Measurements from ENCODE around the gene PAPSS2. TPM values are rescaled to one million over a fixed set of nuclear protein-coding genes. Genes with fewer than 3 reads are reported as not detected.

PAPSS2 gene
- total RNA-seq, 1 experiment from 2014 or later, result not detected

DNA sequence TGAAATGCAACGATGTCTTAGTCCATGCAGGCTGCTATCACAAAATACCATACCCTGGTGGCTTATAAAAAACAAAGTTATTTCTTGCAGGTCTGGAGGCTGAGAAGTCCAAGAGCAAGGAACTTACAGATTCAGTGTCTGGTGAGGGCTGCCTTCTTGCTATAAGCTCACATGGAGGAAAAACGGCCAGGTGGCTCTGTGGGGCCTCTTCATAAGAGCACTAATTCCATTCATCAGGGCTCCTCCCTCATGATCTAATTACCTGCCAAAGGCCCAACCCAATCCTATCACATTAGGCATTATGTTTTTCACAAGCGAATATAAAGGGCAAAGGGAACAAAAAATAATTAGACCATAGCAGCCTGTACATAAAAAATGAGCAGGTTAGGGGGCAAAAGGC, 35.4 kb downstream of the PAPSS2 start:
- no peak for DNase-seq (ENCODE audit: low spot score)
- in situ Hi-C loops (cut with HindIII; ENCODE audit: low sequenced_read_pairs), result no loop called here

DNA sequence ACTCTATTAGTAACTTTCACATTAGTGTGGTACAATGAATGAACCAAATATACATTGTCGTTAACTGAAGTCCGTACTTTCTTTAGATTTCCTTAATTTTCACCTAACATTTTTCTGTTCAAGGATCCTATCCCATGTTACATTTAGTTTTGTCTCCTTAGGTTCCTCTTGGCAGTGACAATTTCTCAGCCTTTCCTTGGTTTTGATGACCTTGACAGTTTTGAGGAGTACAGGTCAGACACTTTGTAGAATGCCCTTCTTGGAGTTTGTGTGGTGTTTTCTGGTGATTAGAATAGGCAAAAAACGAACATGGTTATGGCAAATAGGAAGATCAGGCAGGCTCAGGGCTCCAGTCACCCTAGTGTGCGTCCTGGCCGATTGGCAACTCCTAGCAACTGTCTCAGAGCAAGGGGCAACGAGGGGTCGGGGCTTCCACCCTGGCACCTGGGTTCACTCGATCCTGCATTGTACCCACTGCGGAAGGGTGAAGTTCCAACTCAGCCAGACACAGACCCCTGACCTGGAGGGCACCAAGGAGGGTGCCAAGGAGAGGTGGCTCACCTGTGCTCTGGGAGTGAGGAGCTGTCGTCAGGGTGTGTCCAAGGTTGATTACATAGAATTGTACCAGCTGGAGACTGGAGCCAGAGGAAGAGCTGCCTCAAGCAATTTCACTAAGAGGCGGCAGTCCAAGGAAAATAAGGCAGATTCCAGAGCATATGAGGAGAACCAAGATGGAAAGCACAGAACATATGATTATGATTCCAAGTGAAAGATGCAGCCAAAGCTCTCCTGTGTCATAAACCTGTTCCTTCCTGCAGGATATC, 37.5 kb downstream of the PAPSS2 start:
- in situ Hi-C loops (cut with HindIII; ENCODE audit: low sequenced_read_pairs), result no loop called here
- no peak for DNase-seq (ENCODE audit: low spot score)

DNA sequence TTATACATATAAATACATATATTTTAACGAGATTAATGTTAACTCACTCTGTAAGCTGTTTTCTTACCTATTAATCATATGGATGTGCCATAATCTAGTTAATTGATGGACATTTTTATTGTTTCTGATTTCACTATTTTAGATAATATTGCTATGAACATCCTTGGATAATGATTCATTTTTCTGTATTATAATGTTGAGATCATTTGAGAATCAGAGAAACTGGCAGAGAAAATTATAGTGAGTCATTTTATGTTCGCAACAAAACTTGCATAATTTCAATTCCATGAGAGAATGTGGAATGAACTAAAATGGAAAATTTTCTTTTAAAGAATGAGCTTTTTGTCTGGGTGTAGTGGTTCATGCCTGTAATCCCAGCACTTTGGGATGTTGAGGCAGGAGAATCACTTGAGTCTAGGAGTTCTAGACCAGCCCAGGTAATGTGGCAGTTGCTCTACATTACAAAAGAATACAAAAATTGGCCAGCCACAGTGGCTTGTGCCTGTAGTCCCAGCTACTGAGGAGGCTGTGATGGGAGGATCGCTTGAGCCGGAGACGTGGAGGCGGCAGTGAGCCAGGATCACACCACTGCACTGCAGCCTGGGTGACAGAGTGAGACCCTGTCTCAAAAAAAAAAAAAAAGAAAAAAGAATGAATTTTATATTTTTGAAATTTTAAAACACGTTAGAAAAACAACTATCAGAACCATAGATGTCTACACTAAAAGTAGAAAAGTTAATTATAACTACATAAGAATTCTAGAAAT, 40.5 kb downstream of the PAPSS2 start:
- in situ Hi-C loops (cut with HindIII; ENCODE audit: low sequenced_read_pairs), result no loop called here
- DNase-seq (ENCODE audit: low spot score), result no peak

DNA sequence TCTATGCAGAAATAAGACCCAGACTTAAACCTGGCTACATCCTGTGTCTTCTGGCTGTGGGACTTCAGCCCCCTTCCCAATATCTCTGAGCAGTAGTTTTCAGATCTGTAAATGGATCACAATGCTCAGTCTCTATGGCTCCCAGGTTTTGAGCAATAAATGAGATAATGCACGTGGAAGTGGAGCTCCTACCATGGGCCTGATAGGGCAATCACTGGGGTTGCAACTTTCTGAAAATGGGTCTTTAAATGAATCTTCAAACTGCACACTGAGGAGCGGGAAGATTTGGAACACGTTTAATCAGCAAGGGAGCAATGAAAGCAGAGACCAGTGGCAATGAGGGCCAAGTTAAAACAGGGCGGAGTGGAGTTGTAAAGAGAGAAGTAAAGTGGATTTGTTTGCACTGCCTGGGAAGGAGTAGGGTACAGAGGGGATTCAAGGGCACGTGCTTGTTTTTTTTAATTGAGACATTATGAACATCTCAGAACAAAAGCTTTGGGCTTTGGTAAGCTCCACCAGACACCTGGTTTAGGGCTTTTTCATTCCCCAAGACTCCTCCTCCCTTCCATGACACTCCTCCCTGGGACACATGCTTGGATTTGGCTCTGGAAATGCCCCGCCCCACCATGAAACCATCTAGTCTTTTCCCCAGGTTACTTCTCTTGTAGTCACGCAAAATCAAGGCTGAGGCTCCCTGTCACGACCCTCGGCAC, 42.7 kb downstream of the PAPSS2 start:
- in situ Hi-C loops (cut with HindIII; ENCODE audit: low sequenced_read_pairs), result no loop called here
- no peak for DNase-seq (ENCODE audit: low spot score)

DNA sequence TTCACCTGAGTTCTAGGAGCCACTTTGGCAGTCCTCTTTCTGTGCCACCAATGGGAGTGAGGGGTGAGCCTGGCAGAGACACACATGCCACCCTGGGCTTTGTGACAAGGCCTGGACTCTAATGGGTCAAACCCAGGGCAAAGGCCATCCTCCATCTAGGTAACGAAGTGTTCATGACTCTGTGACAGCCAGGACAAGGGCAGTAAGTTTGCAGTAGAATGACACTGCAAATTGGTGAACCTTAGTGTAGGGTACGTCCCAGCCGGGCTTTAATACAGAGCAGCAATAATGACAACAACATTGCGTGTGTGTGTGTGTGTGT, 43.3 kb downstream of the PAPSS2 start:
- in situ Hi-C loops (cut with HindIII; ENCODE audit: low sequenced_read_pairs), result no loop called here
- no peak for DNase-seq (ENCODE audit: low spot score)

DNA sequence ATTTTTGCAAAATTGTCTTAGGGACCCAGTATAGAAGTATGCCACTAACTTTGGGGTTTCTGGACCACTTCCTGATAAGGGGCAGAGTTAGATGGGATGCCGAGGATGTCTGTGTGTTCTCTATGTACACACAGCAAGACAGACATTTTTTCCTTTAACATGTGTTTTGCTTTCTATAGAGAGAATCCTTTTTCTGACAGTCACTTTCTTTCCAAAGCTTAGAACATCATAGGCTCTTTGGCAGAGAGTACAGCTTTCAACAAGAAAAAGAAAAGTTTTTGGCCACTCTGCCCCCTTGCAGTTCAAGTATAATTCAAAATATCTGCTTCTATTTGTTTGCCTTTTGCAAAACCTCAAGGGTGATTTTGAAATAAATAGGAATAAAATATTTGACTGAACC, 44.1 kb downstream of the PAPSS2 start:
- no peak for DNase-seq (ENCODE audit: low spot score)
- in situ Hi-C loops (cut with HindIII; ENCODE audit: low sequenced_read_pairs), result no loop called here

DNA sequence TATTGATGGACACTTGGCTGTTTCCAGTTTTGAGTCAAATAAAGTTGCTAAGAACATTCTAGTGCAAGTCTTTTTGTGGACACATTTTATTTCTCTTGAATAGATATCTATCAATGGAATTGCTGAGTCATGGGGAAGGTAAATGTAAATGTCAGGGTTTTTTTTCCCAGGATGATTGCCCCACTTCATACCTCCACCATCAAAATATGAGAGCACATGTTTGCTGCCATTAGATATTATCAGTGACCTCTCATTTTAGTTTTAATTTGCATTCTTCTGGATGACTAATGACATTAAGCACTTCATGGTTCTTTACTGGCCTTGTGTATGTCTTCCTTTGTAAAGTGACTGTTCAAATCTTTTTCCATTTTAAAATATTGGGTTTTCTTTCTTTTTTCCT, 45.7 kb downstream of the PAPSS2 start:
- in situ Hi-C loops (cut with HindIII; ENCODE audit: low sequenced_read_pairs), result no loop called here
- no peak for DNase-seq (ENCODE audit: low spot score)

DNA sequence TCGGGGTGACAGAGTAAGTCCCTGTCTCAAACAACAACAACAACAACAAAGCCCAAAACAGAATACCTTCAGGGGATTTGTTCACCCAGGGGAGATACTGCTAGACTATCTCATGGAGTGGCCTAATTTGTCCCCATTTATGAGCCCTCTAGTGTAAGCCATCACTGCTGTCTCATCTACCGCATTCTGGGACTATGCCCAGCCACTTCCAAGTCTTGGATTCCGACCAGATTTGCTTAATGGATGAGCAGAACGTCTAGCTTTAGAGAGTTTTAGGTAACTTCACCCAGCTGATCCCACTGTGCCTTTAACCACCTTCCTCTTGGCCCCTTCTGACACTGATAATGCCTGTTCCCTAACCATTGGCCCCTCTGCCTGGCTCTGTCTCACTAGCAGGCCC, 47.1 kb downstream of the PAPSS2 start:
- no peak for DNase-seq (ENCODE audit: low spot score)
- in situ Hi-C loops (cut with HindIII; ENCODE audit: low sequenced_read_pairs), result no loop called here

DNA sequence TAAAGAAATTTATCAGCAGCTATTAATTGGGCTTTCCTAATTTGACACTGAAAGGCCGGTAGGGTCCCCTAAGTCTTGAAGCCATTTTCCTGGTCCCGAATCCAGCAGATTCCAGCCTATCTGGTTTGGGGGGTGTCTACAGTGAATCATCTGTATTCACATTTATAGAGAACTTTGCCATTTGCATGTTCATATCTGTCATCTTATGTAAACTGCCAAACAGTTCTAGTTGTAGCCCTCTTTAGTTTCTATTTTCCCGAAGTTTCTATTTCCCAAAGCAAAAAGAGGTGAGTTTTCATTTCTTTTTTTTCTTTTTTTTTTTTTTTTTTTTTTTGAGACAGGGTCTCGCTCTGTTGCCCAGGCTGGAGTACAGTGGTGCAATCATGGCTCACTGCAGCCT, 47.6 kb downstream of the PAPSS2 start:
- DNase-seq (ENCODE audit: low spot score), result no peak
- in situ Hi-C loops (cut with HindIII; ENCODE audit: low sequenced_read_pairs), result no loop called here

DNA sequence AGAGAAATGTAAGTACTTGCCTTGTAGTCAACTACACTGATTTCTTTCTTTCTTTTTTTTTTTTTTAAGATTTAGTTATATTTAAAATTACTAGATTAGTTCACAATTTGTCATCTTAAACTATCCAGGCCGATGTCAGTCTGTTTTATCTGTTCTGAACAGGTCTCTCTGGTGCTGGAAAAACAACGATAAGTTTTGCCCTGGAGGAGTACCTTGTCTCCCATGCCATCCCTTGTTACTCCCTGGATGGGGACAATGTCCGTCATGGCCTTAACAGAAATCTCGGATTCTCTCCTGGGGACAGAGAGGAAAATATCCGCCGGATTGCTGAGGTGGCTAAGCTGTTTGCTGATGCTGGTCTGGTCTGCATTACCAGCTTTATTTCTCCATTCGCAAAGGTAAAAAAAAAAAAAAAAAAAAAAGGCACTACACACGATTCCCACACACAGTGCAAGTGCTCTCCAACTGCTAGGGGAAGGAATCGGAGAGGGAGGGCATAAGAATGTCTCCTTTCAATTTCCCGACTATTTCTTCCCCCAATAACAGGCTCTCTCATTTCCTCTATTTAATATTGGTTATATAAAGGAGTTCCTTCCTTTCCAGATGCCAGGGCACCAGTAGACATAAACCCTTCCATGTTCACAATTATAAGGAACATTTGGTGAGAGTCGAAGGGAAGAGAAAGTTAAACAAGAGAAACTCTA, 53.4 kb downstream of the PAPSS2 start:
- in situ Hi-C loops (cut with HindIII; ENCODE audit: low sequenced_read_pairs), result no loop called here
- DNase-seq (ENCODE audit: low spot score), result no peak

DNA sequence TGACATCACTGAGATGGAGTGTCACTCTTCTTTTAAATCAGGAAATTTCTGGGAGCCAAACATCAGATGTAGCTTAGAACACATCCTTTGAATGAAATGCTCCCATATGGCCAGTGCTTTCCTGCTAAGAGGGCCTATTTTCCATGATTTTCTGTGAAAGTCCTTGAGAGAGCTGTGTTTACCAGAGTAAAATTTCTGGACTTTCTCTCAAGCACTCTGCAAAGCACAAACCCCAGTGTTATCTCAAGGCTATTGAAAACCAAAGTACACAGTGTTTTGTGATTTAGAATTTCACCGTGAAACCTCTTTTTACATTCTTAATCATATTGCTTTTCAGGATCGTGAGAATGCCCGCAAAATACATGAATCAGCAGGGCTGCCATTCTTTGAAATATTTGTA, 54.0 kb downstream of the PAPSS2 start:
- in situ Hi-C loops (cut with HindIII; ENCODE audit: low sequenced_read_pairs), result no loop called here
- no peak for DNase-seq (ENCODE audit: low spot score)

DNA sequence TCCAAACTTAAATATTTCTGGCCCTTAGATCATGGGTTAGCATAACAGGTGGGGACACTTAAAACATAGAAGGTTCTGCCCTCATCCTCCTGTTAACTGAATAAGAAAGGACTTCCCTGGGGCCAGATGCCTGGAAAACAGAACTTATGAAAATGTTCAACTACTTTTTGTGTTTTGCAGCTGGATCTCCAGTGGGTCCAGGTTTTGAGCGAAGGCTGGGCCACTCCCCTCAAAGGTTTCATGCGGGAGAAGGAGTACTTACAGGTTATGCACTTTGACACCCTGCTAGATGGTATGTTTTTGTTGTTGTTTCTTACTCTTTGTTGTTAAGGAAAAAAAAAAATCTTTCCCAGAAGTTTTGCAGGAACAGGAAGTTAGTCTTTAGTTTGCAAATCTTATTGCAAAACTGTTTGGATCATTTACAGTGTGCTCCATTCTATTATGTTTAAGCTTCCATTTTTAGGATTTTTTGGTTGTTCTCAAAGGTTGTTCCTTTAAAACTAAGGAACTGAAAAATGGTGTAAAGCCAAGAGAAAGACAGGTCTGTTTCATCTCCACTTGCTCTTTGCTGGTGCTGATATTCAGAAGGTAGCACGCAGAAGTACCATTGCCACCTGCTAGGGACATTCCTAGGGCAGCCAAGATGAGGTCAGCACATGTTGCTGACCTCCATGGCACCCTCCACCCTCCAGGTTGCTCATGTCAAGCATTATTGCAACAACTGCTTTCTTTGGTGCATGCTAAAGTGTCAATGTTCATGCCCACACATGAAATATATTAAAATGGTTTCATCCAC, 56.1 kb downstream of the PAPSS2 start:
- in situ Hi-C loops (cut with HindIII; ENCODE audit: low sequenced_read_pairs), result no loop called here

DNA sequence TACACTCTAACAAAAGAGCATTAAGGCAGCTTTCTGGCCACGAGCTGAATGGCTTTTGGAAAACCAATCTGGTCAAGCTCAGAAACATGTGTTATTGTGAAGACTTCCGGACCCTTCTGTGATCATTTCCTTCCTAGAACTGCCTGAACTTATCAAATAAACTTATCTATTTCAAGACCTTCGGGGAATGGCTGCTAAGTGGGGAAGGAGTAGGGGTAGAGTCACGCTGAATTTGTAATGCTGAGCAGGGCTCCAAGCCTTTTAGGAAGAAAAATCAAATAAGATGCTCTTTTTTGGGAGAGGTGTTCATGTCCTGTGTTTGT, 56.6 kb downstream of the PAPSS2 start:
- DNase-seq (ENCODE audit: low spot score), result no peak
- in situ Hi-C loops (cut with HindIII; ENCODE audit: low sequenced_read_pairs), result no loop called here

More for the DNA sequence above, 56.1 kb downstream of the PAPSS2 start:
- no peak for DNase-seq (ENCODE audit: low spot score)

DNA sequence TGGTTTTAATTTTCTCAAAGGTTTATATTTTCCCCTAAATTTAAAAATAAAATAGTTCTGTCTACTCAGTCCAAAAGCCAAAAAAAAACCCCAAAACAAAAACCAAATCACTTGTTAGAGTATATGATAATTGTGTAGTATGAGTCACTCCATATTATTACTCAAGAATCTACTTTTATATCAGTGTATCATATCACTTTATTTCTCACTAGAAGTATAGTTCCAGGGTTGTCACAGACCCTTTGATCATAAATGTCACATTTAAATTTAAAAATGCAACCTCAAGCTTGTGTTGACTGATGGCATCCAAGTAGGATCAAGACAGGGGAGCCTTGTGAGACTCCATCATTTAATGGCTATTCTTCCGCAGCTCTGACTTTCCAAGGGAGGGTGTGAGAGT, 61.0 kb downstream of the PAPSS2 start:
- in situ Hi-C loops (cut with HindIII; ENCODE audit: low sequenced_read_pairs), result no loop called here
- DNase-seq (ENCODE audit: low spot score), result no peak

DNA sequence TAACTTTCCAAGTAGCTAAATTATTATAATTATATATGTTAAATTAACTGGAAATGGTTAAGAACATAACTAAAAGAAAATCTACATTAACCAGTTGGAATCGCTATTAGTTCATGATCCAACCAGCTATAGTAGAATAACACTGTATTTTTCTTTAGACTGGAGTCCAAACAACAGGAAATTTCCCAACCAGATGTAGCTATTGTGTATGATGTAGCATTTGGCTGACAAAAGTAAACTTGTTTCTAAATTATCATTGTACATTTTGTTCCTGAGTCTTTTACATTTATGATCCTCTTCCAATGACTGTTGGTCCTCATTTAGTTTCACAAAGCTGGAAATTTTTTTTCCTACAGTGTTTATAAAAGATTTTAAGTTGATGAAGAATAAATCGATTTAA, 62.1 kb downstream of the PAPSS2 start:
- in situ Hi-C loops (cut with HindIII; ENCODE audit: low sequenced_read_pairs), result no loop called here
- DNase-seq (ENCODE audit: low spot score), result no peak

DNA sequence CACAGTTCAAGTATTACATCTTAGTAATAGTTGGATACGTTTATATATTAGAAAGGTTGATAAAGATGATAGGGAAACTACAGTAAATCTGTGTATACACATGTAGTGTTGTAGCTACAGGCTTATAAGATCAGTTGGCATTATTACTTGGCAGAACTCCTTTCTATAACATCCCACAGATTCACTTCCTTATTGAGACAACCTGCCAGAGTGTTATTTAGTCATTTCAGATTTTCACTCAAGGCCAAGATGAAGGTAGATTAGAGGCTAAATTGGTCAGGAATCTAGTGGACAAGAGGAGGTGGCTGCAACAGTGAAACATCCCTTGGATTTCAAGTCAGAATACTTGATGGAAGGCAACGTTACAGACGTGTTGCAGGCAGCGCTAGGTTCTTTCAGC, 63.0 kb downstream of the PAPSS2 start:
- no peak for DNase-seq (ENCODE audit: low spot score)
- in situ Hi-C loops (cut with HindIII; ENCODE audit: low sequenced_read_pairs), result no loop called here

DNA sequence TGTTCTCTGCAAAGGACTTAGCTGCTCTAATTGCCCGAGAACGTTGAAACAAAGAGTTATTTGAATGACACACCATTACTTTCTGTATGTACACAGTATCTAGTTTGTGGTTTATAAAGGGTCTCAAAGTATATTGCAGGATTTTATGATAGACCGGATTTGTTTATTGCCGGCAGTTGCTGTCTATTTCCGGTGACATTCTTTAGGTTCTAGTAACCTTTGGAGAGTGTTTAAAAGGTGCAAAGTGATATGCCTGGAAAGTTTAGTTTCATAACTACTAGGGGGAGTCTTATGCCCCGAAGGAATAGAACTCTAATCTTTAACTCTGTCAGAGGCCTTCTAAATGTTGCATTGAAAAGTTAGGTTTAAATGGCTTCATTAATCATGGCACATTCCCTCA, 63.8 kb downstream of the PAPSS2 start:
- DNase-seq (ENCODE audit: low spot score), result no peak
- in situ Hi-C loops (cut with HindIII; ENCODE audit: low sequenced_read_pairs), result no loop called here

DNA sequence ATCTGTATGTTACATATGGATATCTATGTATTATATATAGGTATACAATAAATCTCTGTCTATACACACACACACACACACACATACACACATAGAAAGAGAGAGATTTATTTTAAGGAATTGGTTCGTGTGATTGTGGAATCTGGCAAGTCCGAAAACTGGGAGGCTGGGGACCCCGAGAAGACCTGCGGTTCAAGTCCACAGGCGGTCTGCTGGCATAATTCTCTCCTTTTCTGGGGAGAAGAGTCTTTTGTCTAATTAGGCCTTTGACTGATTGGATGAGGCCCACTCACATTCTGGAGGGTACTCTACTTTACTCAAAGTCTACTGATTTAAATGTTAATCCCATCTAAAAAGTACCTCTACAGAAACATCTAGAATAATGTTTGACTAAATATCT, 65.1 kb downstream of the PAPSS2 start:
- in situ Hi-C loops (cut with HindIII; ENCODE audit: low sequenced_read_pairs), result no loop called here
- DNase-seq (ENCODE audit: low spot score), result no peak

DNA sequence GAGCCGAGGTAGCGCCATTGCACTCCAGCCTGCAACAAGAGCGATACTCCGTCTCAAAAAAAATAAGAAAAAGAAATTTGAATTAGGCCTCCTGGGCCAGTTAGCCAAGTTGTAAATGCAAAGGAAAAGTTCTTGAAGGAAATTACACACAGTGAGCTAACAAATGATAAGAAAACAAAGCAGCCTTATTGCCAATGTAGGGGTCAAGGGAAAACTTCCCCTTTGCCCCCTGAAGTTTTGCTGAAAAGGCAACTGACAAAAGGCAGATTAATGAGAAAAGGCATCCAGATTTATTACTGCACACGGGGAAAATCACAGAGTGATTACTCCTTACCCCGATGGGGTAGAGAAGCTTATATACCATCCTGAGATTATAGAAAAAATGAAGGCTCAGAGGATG, 70.3 kb downstream of the PAPSS2 start:
- in situ Hi-C loops (cut with HindIII; ENCODE audit: low sequenced_read_pairs), result no loop called here
- no peak for DNase-seq (ENCODE audit: low spot score)

All from G401 (cell line).